HUDEP-2 (cell line): Measurements from ENCODE around the gene CD9.

Experiments
- DNase-seq, 76 experiments: peaks; one replicate each; lab custom pipeline; 2025; ENCODE audit not compliant: unreplicated experiment in 76 of 76; lab: John Stamatoyannopoulos, UW

CD9 gene

GRCh38 chr12:6235906-6236640, 35.9 kb downstream of the CD9 start:
- DNase-seq = no peak

- DNase-seq = no peak
These were observed 36.4 kb downstream of the CD9 start for GRCh38 chr12:6236641-6236940.

- no peak for DNase-seq
These were observed 37.6 kb downstream of the CD9 start for GRCh38 chr12:6237830-6238229.

- no peak for DNase-seq
These were observed 38.7 kb downstream of the CD9 start for GRCh38 chr12:6238875-6239274.

GRCh38 chr12:6241495-6241894, 41.3 kb downstream of the CD9 start:
- DNase-seq = peak in 18 of 76 experiments; percentile 7 to 60 (median 22)

- no peak for DNase-seq
These were observed 49.4 kb downstream of the CD9 start for GRCh38 chr12:6249580-6249979.

- no peak for DNase-seq
These were observed 50.1 kb downstream of the CD9 start for GRCh38 chr12:6250343-6250742.

- peak in 4 of 76 experiments; percentile 2 to 15 (median 10) for DNase-seq
These were observed 53.1 kb downstream of the CD9 start for GRCh38 chr12:6253278-6253677.

GRCh38 chr12:6254491-6254890, 54.3 kb downstream of the CD9 start:
- no peak for DNase-seq

GRCh38 chr12:6257007-6257406, 56.8 kb downstream of the CD9 start:
- no peak for DNase-seq

- no peak for DNase-seq
These were observed 62.0 kb downstream of the CD9 start for GRCh38 chr12:6262211-6262610.

- no peak for DNase-seq
These were observed 62.4 kb downstream of the CD9 start for GRCh38 chr12:6262623-6263022.

GRCh38 chr12:6263931-6264330, 63.7 kb downstream of the CD9 start:
- peak in 63 of 76 experiments; percentile 7 to 82 (median 41) for DNase-seq

- no peak for DNase-seq
These were observed 64.3 kb downstream of the CD9 start for GRCh38 chr12:6264402-6265037.

- no peak for DNase-seq
These were observed 64.8 kb downstream of the CD9 start for GRCh38 chr12:6265038-6265405.

GRCh38 chr12:6266541-6266966, 66.4 kb downstream of the CD9 start:
- no peak for DNase-seq

- no peak for DNase-seq
These were observed 66.9 kb downstream of the CD9 start for GRCh38 chr12:6266971-6267721.

GRCh38 chr12:6268484-6269157, 68.4 kb downstream of the CD9 start:
- no peak for DNase-seq

GRCh38 chr12:6269986-6270385, 69.8 kb downstream of the CD9 start:
- DNase-seq = no peak

- DNase-seq = no peak
These were observed 71.1 kb downstream of the CD9 start for GRCh38 chr12:6271281-6271680.
